MM.1S (cell line): ENCODE data around the gene SHC3.

Experiments used
- EZH2 ChIP-seq: fragments of 300-600 bp; sonication (generic); optimal IDR thresholded peaks from 2 replicates; pipeline ENCODE3; 2017; ENCODE audit warnings: low read depth, mild to moderate bottlenecking, antibody characterized with exemption, low read length, mixed read lengths
- EZH2phosphoT487 ChIP-seq: fragments of 300-600 bp; sonication (generic); IDR thresholded peaks from 2 replicates; pipeline ENCODE4 v1.6.1; 2018; ENCODE audit warnings: antibody characterized with exemption, low read length
- TF ChIP-seq, protein P1 (sequence below): fragments of 300-600 bp; sonication (generic); IDR thresholded peaks from 2 replicates; pipeline ENCODE4 v1.5.1; 2016; ENCODE audit warnings: antibody characterized with exemption, low read length, mixed read lengths

DNA sequence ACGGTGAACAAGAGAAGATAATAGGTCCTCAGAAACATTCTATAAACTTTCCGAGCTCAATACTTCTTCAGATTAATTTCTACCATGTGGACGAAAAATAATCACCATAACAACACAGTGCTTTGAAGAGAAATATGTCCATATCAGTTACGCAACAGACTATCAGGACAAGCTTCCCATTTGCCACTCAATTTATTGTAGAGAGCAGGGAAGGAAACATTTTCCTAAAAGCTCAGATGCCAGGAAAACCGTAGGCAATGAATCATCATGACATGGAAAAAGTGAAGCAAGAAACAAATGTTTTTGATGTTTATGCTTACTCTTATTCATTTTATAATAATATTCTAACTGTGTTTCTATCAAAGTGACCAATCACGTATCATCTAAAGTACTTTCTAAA, 99.8 kb downstream of the SHC3 start:
- TF ChIP-seq EZH2 (no peak), EZH2phosphoT487 (no peak)
- TF ChIP-seq, protein P1, sequence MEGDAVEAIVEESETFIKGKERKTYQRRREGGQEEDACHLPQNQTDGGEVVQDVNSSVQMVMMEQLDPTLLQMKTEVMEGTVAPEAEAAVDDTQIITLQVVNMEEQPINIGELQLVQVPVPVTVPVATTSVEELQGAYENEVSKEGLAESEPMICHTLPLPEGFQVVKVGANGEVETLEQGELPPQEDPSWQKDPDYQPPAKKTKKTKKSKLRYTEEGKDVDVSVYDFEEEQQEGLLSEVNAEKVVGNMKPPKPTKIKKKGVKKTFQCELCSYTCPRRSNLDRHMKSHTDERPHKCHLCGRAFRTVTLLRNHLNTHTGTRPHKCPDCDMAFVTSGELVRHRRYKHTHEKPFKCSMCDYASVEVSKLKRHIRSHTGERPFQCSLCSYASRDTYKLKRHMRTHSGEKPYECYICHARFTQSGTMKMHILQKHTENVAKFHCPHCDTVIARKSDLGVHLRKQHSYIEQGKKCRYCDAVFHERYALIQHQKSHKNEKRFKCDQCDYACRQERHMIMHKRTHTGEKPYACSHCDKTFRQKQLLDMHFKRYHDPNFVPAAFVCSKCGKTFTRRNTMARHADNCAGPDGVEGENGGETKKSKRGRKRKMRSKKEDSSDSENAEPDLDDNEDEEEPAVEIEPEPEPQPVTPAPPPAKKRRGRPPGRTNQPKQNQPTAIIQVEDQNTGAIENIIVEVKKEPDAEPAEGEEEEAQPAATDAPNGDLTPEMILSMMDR = no peak
